Measurements from ENCODE around the gene CWF19L2.

The CWF19L2 gene

GRCh38 chr11:107293677-107294344, 163.8 kb downstream of the CWF19L2 start:
- DNase-seq (ENCODE audit: low spot score), result no peak
- H3K27ac ChIP-seq, result no peak overlapping the region
- ChIA-PET POLR2A (ENCODE audit: low non-redundant PET) (no interaction called here), CTCF (interaction anchor here (1.2 kb wide), 1 partner anchor 11 kb away, joined by 3 read pairs; no protein-coding TSS in a partner anchor)
- no peak for TF ChIP-seq CTCF (conservative IDR thresholded peaks at IDR 0.05; ENCODE audit: low read depth)

- POLR2A ChIA-PET (ENCODE audit: low non-redundant PET), result no interaction called here
- TF ChIP-seq CTCF (conservative IDR thresholded peaks at IDR 0.05; ENCODE audit: low read depth), result no peak
- H3K27ac ChIP-seq, result no peak overlapping the region
- DNase-seq (ENCODE audit: low spot score), result no peak
- CTCF ChIA-PET, result interaction anchor here (0.6 kb wide), 1 partner anchor 252 kb away, joined by 6 read pairs; no protein-coding TSS in a partner anchor
Observed at GRCh38 chr11:107282195-107282594, 175.4 kb downstream of the CWF19L2 start.

All from RWPE1 (cell line).